Activated naive CD4-positive, alpha-beta T cell treated with anti-CD3 and anti-CD28 coated beads, Interleukin-2, amount 50 U/mL, for 72 hours (primary cell): ENCODE measurements around the gene IFNGR2. TPM values are rescaled to one million over a fixed set of nuclear protein-coding genes. Genes with fewer than 3 reads are reported as not detected.
"Not testable (repeated sequence)": the region's sequence is repeated elsewhere in the genome, so short reads cannot be mapped to it uniquely, and the experiment has no call there.

Experiments
- ATAC-seq, 2 donors: fragments of 150-1000 bp; cut with Tn5 transposase; 2 replicates each; pipeline ENCODE4 v1.10.0; 2021; ENCODE audit warnings: mild to moderate bottlenecking in 2 of 2, moderate library complexity in 2 of 2
- DNase-seq, 2 donors: peaks; one replicate each; pipeline ENCODE4 v3.0.0; 2021 to 2022; ENCODE audit warnings: low spot score in 2 of 2
- H3K27ac Mint-ChIP-seq, 2 donors: one replicate each; pipeline ENCODE4 v1.8.0; 2022; ENCODE audit warnings: mild to moderate bottlenecking in 2 of 2, mixed read lengths in 2 of 2
- H3K36me3 Mint-ChIP-seq, 2 donors: one replicate each; pipeline ENCODE4 v1.8.0; 2022; ENCODE audit warnings: mixed read lengths in 2 of 2
- H3K9me3 Mint-ChIP-seq, 2 donors: one replicate each; pipeline ENCODE4 v1.8.0; 2022; ENCODE audit warnings: mixed read lengths in 2 of 2
- total RNA-seq, 2 donors: library from RNA; stranded (reverse); gene quantifications; one replicate each; pipeline ENCODE4 v1.2.3, GENCODE V29; 2022

Gene IFNGR2
- total RNA-seq, 2 donors from 2014 or later = 9.9 to 15.0 TPM

GRCh38 chr21:33390479-33390878, 12.7 kb upstream of the IFNGR2 start:
- H3K36me3 Mint-ChIP-seq = no peaks in the 10 kb centered on the region

DNA sequence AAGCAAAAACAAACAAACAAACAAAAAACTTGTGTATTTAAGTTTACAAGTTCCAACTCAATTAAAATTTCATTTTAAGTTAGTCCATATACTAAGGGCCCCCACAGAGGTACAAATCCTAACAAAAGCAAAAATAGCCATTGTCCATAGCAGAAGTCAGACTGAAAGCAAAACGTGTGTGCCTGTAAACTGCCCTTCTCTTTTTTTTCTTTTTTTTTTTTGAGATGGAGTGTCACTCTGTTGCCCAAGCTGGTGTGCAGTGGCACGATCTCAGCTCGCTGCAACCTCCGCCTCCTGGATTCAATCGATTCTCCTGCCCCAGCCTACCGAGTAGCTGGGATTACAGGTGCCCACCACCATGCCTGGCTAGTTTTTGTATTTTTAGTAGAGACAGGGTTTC, 11.6 kb upstream of the IFNGR2 start:
- Mint-ChIP-seq H3K9me3 (no peaks in the 10 kb centered on the region), H3K27ac (no peak overlapping the region), H3K36me3 (no peaks in the 10 kb centered on the region)
- no peak for ATAC-seq
- no peak for DNase-seq

More at GRCh38 chr21:33390479-33390878, 12.7 kb upstream of the IFNGR2 start:
- no peak overlapping the region for H3K27ac Mint-ChIP-seq
- DNase-seq (no peak), ATAC-seq (no peak)
- H3K9me3 Mint-ChIP-seq = no peaks in the 10 kb centered on the region

DNA sequence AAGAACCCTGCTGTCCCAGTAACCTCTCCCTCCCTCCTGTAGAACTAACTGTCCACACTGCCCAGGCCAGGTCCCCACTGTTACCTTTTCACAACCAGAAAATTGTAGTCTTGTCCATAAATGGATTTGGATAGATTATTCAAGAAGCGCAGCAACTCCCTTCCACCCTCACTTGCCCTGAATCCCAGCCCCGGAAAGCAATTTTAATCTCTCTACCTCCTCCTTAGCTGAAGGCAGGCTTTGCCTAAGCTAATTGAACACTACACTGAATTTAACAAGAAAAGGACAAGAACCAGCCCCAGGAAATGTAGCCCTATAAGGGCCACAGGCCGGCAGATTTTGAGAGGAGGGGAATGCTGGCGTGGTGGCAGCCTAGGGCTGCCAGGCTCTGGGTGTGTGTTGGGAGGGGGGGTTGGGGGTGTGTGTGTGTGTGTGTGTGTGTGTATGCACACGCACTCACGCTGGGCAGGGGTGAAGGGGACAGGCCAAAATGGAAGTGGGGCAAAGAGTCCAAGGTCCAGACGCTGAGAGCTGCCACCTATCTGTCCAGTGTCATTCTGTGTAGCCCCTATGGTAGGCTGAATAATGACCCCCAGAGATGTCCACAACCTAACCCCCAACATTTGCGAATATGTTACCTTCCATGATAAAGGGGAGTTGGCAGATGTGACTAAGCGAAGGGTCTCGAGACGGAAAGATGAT, 10.8 kb upstream of the IFNGR2 start:
- no peaks in the 10 kb centered on the region for H3K36me3 Mint-ChIP-seq

DNA sequence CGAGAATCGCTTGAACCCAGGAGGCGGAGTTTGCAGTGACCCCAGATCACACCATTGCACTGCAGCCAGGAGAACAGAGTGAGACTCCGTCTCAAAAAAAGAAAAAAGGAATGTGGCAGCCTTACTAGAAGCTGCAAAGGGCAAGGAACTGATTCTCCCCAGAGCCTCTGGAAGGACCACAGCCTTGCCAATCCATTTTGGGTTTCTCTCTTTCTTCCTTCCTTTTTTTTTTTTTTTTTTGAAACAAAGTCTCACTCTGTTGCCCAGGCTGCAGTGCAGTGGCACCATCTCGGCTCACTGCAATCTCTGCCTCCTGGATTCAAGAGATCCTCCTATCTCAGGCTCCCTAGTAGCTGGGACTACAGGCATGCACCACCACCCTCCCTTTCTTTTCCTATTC, 9.9 kb upstream of the IFNGR2 start:
- no peak overlapping the region for H3K27ac Mint-ChIP-seq
- ATAC-seq (no peak), DNase-seq (no peak)
- H3K36me3 Mint-ChIP-seq = no peaks in the 10 kb centered on the region
- no peaks in the 10 kb centered on the region for H3K9me3 Mint-ChIP-seq

More for the DNA sequence above, 10.8 kb upstream of the IFNGR2 start:
- Mint-ChIP-seq H3K9me3 (no peaks in the 10 kb centered on the region), H3K27ac (no peak overlapping the region)
- DNase-seq = no peak
- ATAC-seq = no peak

- DNase-seq (no peak), ATAC-seq (peak in 1 of 2 donors; percentile 45)
- H3K36me3 Mint-ChIP-seq = no peaks in the 10 kb centered on the region
- no peak overlapping the region for H3K27ac Mint-ChIP-seq
- H3K9me3 Mint-ChIP-seq = no peaks in the 10 kb centered on the region
Measured at GRCh38 chr21:33394260-33394659, 9.0 kb upstream of the IFNGR2 start.

DNA sequence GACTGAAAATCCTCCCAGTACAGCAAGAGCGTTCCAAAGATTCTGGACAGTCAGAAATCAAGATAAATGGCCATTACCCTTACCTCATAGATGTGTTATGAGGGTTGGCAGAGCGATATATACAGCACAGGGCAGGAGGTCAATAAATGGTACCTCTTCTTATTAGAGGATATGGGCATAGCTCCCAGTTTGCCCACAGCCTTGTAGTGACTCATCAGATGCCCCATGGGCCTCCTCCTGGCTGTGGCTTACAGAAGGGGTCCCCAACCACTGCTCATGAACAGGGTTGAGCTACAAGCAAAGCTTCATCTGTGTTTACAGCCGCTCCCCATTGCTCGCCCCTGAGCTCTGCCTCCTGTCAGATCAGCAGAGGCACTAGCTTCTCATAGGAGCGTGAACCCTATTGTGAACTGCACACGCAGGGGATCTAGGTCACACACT, 7.3 kb upstream of the IFNGR2 start:
- Mint-ChIP-seq H3K27ac (no peak overlapping the region), H3K36me3 (no peaks in the 10 kb centered on the region), H3K9me3 (no peaks in the 10 kb centered on the region)
- ATAC-seq = no peak
- DNase-seq = no peak

DNA sequence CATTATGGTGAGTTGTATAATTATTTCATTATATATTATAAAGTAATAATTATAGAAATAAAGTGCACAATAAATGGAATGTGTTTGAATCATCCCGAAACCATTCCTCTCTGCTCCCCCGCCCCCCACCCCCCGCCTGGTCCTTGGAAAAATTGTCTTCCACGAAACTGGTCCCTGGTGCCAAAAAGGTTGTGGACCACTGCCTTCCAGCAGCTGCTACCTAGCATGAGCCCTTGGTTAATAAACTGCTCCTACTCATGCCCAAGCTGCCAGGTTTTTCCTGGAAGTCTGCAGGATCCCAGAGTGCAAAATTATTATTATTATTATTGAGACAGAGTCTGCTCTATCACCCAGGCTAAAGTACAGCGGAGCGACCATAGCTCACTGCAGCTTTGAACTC, 6.8 kb upstream of the IFNGR2 start:
- no peaks in the 10 kb centered on the region for H3K36me3 Mint-ChIP-seq
- ATAC-seq (no peak), DNase-seq (no peak)
- H3K9me3 Mint-ChIP-seq = no peaks in the 10 kb centered on the region
- no peak overlapping the region for H3K27ac Mint-ChIP-seq

GRCh38 chr21:33396951-33397350, 6.3 kb upstream of the IFNGR2 start:
- H3K36me3 Mint-ChIP-seq = no peaks in the 10 kb centered on the region
- no peak for ATAC-seq
- no peak overlapping the region for H3K27ac Mint-ChIP-seq
- no peak for DNase-seq
- H3K9me3 Mint-ChIP-seq = no peaks in the 10 kb centered on the region

DNA sequence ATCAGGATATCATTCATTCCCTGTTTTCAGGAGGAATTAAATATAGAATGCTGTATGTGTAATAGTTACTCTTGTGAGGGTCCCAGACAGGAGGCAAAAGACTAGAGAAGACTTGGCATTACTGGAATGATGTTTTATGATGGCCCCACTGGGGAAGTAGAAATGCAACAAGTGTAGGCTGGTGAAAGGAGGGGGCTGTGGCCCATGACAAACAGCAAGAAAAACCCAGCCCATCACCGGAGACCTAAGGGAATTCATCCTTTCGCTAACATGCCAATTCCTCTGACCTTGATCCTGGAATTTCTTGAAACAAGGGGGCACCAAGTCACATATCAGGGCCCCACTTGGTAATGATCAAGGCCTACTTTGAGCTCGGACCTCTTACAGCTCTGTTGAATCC, 5.5 kb upstream of the IFNGR2 start:
- H3K9me3 Mint-ChIP-seq = no peaks in the 10 kb centered on the region
- no peaks in the 10 kb centered on the region for H3K36me3 Mint-ChIP-seq
- ATAC-seq (no peak), DNase-seq (no peak)
- no peak overlapping the region for H3K27ac Mint-ChIP-seq

DNA sequence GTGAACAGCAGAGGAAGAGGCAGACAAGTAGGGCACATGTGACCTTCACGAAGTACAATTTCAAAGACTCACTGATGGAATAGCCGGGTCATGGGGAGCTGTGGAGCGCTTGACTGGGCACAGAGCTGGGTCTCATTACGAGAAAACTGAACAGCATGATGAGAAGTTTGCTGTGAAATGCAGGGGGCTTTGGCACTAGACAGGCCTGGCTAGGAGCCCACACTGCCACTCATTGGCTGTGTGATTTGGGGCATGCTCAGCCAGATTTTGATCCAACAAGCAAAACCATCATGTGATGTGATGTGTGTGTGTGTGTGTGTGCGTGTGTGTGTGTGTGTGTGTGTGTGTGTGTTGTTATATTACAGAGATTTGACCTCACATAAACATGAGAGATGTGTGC, 4.9 kb upstream of the IFNGR2 start:
- H3K9me3 Mint-ChIP-seq = no peaks in the 10 kb centered on the region
- no peak for ATAC-seq
- H3K27ac Mint-ChIP-seq = no peak overlapping the region
- no peaks in the 10 kb centered on the region for H3K36me3 Mint-ChIP-seq
- no peak for DNase-seq

DNA sequence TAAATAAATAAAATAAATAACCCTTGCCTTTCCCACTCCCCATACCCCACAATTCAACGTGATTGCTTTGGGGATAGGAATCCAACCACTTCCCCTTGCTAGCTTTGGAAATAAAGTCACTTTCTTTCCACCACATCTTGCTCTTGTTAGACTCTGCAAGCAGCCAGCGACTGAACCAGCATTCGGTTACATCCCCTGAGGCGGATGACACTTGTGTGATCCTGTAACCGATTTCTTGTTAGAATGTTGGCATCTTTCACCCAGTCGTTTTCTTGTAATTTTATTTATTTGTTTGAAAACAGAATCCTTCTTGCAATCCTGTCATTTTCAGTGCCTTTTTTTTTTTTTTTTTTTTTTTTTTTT, 1.6 kb upstream of the IFNGR2 start:
- Mint-ChIP-seq H3K36me3 (peaks cover 6 to 10% of the 10 kb centered on the region in 2 donors), H3K27ac (no peak overlapping the region), H3K9me3 (no peaks in the 10 kb centered on the region)
- DNase-seq = no peak
- no peak for ATAC-seq

DNA sequence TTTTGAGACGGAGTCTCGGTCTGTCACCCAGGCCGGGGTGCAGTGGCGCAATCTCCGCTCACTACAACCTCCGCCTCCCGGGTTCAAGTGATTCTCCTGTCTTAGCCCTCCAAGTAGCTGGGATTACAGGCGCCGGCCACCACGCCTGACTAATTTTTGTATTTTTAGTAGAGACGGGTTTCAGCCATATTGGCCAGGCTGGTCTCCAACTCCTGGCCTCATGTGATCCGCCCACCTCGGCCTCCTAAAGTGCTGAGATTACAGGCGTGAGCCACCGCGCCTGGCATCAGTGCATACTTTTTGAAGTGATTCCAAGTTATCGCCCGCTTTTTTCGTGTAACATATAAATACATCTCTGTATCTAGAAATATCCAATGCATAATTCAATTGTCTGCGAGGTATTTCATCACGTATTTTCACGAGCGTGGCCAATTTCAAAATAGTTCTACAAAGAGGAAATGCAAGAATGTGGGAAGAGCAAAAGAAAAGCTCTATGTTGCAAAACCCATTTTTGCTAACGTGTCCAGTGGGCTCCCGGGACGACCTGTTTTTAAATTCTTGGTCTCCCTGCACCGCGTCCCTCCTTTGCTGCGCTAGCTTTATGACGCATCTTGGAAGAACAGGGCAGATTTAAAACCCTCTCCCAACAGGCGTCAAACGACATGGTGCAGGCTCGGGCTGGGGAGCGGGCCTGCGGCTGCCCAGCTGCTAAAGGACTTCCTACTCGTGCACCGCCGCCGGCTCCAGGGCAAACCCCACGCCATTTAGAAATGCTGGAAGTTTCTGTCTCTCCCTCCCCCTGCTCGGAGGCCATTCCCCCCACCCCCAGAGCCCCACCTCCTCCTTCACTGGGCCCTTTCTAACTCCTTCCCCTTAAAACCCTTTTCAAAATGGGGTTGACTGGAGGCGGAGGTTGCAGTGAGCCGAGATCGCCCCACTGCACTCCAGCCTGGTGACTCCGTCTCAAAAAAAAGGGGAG, 923 bp upstream of the IFNGR2 start:
- peaks cover 6 to 10% of the 10 kb centered on the region in 2 donors for H3K36me3 Mint-ChIP-seq
- ATAC-seq = no peak
- no peaks in the 10 kb centered on the region for H3K9me3 Mint-ChIP-seq
- no peak for DNase-seq
- H3K27ac Mint-ChIP-seq = no peak overlapping the region

DNA sequence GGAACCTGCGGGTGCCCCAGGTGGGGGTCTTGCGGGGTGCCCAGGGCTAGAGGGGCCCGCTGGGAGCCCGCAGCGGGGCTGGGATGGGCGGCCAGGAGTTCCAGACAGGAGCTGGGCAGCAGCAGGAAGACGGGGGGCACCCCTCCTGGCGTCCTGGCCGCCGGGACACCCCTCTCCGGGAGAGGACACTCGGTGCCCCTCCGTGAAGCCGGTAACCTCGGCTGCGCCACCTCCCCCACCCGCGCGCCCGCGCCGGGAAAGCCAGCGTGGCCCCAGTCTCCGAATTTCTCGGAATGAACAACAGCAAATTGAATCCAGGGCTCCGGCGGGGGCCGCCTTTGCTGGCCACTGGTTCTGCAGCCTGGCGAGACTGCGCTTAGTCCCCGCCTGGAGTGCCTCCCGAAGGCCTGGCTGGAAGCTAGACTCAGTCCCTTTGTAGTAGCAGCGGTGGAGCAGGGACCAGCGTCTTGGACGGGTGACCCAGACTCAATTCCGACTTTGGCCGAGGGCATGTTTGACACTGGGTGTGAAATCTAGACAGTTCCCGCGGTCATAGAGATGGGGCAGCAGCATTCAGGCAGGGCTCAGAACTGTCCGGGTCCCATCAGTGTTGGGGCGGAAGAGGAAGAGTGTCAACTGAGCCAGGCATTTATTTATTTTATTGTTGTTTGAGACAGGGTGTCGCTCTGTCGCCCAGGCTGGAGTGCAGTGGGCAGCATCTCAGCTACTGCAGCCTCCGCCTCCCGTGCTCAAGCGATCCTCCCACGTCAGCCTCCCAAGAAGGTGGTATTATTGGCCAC, 773 bp downstream of the IFNGR2 start:
- DNase-seq (peak in 1 of 2 donors; percentile 50), ATAC-seq (peak; percentile 31 to 51)
- Mint-ChIP-seq H3K9me3 (no peaks in the 10 kb centered on the region), H3K36me3 (peaks cover 6 to 17% of the 10 kb centered on the region in 2 donors), H3K27ac (peak overlapping the region; percentile 75 to 88)

DNA sequence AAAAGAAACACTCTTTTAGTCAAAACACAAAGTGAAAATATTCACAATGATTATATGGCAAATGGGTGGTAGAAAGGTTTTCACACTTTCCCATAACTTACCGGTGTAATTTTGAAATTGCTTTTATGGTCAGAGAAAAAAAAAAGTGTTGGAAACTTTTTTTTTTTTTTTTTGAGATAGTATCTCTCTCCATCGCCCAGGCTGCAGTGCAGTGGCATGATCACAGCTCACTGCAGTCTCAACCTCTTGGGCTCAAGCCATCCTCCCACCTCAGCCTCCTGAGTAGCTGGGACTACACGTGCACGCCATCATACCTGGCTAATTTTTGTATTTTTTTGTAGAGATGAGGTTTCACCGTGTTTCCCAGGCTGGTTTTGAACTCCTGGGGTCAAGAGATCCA, 3.3 kb downstream of the IFNGR2 start:
- DNase-seq (no peak), ATAC-seq (peak; percentile 47 to 72)
- Mint-ChIP-seq H3K27ac (peak overlapping the region in 1 of 2 donors; percentile 75), H3K36me3 (peaks cover 10 to 17% of the 10 kb centered on the region in 2 donors), H3K9me3 (no peaks in the 10 kb centered on the region)

DNA sequence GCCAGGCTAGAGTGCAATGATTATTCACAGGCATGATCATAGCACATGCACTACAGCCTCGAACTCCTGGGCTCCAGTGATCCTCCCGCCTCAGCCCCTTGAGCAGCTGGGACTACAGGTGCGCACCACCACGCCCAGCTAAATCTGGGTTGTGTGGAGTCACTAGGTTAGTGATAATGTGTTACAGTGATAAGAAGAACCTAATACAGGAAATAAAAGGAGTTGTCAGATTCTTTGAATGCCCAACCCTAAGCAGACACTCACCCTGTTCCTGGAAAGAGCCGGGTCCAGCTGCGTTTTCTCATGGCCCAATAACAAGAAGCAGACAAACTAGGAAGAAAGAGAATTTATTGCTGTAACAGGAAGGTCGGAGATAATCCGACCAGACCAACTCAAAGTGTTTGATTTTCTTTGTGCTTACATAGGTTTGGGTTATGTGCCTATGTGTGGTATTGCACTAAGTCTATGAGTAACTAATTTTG, 8.8 kb downstream of the IFNGR2 start:
- H3K27ac Mint-ChIP-seq = no peak overlapping the region
- H3K36me3 Mint-ChIP-seq = peaks cover 5 to 7% of the 10 kb centered on the region in 2 donors
- DNase-seq = no peak
- H3K9me3 Mint-ChIP-seq = no peaks in the 10 kb centered on the region
- no peak for ATAC-seq

DNA sequence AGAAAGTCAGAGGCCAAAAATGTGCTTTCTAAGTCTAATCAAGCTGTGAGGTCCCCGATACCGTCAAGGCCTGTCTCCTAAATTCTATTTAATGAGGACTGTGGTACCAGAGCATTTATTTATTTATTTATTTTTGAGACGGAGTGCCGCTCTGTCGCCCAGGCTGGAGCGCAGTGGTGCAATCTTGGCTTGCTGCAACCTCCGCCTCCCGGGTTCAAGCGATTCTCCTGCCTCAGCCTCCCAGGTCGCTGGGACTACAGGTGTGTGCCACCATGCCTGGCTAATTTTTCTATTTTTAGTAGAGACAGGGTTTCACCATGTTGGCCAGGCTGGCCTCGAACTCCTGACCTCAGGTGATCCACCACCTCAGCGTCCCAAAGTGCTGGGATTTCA, 9.2 kb downstream of the IFNGR2 start:
- H3K36me3 Mint-ChIP-seq, H3K27ac Mint-ChIP-seq, H3K9me3 Mint-ChIP-seq, DNase-seq, ATAC-seq: not testable (repeated sequence)
